HG03045 (cell line): ENCODE measurements around the gene NKX1-1.
"Not testable (repeated sequence)": the region's sequence is repeated elsewhere in the genome, so short reads cannot be mapped to it uniquely, and the experiment has no call there.

Experiments used
- ATAC-seq: cut with Tn5 transposase; IDR thresholded peaks from one replicate; pipeline ENCODE4 v1.9.1; 2021; ENCODE audit warnings: mild to moderate bottlenecking, moderate library complexity; ENCODE audit not compliant: unreplicated experiment

Gene NKX1-1

DNA sequence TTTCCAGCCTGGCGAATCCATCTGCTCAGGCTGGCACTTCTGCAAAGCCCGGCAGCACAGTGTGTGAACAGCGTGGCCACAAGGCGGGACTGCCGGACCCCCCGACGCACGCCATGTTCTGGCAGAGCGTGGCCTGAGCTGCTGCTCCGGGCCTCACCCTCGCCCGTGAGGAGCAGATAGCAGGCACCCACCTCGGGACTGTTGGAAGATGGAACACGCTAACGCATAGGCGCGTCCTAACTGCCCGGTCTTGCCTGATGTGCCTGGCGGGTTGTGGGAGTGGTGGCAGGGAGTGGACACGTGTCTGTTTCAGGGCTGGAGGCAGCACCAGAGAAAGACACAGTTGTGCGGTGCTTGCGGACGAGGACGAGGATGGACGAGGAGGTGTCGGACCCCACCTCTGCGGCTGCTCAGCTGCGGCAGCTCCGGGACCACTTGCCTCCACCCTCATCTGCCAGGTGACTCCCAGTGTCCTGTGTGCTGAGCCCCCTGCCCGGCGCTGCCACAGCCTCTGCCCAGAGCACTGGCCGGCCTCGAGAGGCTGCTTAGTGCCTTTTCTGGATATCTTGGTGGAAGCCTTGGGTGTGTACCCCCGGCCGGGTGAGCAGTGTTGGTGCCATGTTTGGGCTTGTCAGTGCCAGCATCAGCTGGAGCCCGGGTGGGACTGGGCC lies 31.1 kb downstream of the NKX1-1 start:
- ATAC-seq = no peak

- no peak for ATAC-seq
These were observed 31.6 kb downstream of the NKX1-1 start for GRCh38 chr4:1374706-1375045.

- ATAC-seq = no peak
These were observed 32.1 kb downstream of the NKX1-1 start for GRCh38 chr4:1373892-1374705.

GRCh38 chr4:1372576-1372975 lies 33.7 kb downstream of the NKX1-1 start:
- not testable (repeated sequence) for ATAC-seq

DNA sequence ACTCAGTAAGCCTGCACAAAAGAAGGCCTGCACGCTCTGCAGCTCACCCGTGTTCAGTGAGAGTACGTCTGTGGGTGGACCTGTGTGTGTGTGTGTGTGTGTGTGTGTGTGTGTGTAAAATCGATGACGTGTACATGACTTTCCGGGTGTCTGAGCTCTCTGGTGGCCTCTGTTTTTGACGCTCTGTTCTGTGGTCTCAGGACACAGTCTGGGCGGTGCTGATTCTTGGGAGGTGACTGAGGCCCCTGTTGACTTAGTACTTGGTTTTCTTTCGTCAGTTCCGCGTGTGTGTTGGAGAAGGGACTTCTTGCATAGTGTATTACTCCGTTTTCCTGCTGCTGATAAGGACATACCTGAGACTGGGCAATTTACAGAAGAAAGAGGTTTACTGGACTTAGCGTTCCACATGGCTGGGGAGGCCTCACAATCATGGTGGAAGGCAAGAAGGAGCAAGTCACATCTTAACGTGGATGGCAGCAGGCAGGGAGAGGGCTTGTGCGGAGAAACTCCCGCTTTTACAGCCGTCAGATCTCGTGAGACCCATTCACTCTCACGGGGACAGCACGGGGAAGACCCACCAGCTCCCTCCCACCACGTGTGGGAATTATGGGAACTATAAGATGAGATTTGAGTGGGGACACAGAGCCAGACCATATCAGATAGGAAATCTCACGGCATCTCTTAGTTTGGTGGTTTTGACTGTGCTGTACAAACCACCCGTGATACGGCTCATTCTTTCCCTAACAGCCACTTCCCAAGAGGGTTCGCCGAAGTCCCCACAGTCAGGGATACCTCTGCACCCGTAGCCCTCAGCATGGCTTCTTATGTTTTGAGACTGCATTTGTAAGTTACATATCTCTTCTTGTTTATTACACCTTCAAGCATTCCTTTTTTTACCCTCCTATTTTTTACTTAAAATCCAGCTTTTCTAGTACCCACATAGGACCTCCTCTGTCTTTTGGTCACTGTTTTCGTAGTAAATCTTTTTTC lies 34.8 kb downstream of the NKX1-1 start:
- no peak for ATAC-seq

DNA sequence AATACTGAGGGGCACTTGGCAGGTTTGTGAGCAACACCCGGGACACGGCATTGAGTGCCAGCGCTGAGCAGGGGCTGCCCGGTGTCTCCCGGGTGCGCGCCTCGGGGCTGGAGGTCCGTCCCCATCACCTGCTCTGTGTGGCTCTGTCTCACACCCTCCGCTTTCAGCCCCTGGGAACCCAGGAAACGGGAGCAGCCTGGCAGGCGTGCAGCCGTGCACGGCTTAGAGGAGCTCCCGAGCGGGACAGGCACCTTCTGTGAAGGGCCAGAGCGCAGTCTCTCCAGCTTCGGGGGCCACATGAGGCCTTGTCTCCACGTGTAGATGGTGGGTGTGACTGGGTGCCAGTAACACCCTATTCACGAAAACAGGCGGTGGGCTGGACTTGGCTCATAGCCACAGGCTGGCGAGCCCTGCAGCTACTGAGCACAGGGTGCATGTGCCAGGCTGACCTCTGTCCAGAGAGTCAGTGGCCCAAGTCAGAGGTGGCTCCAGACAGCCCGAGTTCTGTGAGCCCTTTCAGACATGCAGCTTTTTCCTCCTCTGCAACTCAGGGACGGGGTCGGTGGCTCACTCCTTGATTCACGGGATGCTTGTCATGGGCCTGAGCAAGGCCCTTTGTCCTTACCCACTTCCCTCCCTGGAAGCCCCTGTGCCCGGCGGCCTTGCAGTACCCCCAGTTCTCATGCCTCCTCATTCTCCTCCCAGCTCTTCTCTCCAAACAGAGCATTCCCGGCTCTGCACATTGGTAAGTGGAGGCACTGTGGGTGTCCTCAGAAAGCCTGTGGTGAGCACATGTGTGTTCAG lies 35.7 kb downstream of the NKX1-1 start:
- no peak for ATAC-seq

GRCh38 chr4:1369479-1370079 lies 36.7 kb downstream of the NKX1-1 start:
- no peak for ATAC-seq

DNA sequence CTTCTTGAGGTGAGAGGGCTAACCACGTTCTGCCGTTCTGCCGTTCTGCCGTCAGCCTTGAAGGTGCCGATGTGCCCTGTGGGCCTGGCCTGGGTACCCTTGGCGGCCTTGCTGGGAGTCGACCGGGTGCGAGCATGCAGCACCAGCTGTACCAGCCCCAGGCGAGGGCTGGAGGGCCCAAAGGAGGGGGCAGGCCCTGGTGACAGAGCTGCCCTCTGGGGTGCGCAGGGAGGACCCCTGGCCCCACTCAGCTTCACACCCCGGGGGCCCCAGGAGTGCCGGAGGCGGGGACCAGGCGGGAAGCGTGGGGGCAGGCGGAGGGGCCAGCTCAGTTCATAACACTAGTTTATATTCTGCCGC lies 37.2 kb downstream of the NKX1-1 start:
- no peak for ATAC-seq

DNA sequence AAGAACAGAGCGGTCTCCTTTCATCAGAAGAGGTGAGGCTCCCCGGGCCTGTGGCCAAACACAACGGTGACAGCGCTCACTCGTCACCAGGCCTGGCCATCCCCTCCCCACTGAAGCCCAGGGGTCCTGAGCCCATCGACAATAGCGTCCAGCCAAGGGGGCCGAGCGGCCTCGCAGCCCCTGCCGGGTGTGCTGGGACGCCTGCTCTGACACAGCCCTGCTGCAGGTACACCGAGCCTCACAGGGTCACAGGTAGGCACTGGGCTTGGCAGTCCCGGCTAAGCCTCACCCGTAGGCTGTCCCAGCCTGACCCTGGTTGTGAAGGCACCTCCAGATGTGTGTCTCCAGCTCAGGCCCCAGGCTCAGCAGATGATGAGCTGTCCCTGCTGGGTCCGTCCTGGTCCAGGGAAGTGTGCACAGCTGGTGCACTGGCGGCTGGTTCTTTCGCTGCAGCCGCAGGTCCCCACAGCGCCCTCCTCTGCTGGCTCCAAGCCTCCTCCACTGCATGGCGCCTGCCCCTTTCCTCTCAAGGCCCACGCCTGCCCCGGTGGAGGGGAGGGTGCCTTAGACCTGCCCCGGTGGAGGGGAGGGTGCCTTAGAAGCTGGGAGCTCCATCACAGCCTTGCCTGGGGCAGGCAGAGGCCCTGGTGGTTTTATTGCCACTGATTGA lies 37.7 kb downstream of the NKX1-1 start:
- no peak for ATAC-seq

DNA sequence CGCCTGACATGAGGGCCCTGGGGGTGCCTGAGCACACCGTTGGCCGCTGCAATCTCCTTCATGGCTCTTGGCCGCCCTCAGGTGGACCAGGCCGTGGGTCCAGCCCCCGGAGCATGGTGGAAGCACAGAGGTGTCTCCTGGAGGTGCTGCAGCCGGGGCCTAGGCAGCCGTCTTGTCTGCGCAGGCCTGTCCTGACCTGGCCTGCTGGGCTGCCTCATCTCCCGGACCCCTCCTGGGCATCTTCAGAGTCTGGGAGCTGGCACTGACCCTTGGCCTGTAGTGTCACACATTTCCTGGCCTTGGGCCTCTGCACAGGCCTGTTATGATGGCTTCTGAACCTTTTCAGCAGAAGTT lies 38.3 kb downstream of the NKX1-1 start:
- no peak for ATAC-seq

- ATAC-seq = no peak
These were observed 38.9 kb downstream of the NKX1-1 start for GRCh38 chr4:1367230-1367935.

- ATAC-seq = no peak
These were observed 39.6 kb downstream of the NKX1-1 start for GRCh38 chr4:1366371-1367229.

DNA sequence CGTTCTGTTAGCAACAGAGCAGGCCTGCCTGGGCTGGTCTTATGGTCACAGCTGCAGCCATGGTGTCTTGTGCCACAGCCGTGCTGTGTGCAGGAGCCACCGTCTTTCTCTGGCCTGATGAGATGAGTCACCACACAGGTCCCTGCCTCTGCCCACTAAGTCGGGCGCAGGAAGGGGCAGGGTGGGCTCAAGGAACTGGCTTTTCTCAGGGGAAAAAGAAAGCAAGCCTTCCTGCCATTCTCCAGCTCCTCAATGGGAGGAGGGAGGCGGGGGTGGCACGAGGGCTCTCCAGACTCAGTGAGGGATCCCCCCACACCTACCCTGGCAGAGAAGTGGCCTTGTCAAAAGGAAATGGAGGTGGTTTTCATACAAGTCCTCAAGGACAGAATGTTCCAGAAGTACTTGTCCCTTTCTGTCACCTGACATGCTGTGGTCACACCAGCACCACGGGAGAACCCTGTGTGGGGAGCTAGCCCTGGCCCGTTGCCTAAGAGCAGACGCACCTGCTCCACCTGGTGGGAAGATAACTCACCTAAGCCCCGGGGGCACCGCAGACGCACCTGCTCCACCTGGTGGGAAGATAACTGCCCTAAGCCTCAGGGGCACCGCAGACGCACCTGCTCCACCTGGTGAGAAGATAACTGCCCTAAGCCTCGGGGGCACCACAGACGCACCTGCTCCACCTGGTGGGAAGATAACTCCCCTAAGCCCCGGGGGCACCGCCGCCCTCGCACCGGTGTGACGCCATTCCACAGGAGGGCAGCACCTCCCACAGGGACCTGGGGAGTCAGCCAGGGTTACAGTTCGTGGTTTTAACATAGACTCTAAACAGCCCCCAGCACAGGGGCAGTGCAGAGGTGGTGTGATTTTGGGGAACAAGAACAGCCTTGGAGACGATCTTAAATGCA lies 40.7 kb downstream of the NKX1-1 start:
- ATAC-seq = no peak

DNA sequence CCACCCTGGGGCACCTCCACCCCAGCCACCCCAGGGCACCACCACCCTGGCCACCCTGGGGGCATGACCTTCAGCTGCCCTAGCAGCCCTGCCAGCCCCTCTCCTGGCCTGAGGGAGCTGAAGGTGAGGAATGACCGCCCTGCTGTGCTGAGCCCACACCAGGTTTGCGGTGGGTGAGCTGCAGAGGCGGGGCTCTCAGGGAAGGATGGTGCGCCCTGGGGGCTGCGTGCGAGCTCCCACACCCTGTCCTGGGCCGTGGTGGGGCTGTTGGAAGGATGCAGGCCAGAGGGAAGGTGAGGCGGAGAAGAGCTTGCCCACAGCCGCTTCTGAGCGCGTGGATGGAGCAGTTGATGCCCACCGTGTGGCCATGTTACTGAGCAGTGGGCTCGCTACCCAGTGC lies 41.5 kb downstream of the NKX1-1 start:
- no peak for ATAC-seq

DNA sequence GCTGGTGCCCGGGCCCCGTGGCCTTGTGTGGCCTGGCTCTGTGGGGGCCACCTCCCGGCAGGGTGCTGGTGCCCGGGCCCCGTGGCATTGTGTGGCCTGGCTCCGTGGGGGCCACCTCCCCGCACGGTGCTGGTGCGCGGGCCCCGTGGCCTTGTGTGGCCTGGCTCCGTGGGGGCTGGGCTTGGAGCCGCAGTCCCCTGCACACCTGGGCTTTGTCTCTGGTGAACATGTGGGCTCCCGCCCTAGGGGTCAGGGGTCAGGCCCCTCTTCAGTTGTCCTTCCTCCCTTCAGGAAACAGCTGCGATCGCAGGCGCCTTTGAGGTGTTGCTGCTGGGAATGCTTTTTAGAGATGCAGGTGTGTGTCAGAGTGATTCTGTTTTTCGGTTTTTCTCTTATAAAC lies 42.0 kb downstream of the NKX1-1 start:
- no peak for ATAC-seq

- ATAC-seq = no peak
These were observed 42.7 kb downstream of the NKX1-1 start for GRCh38 chr4:1363513-1363912.

GRCh38 chr4:1362521-1362920 lies 43.7 kb downstream of the NKX1-1 start:
- ATAC-seq = no peak
